HTERT RPE-1 (cell line): ENCODE results near the gene VRK3.
"Not testable (repeated sequence)": the region's sequence is repeated elsewhere in the genome, so short reads cannot be mapped to it uniquely, and the experiment has no call there.

Experiments
- in situ Hi-C: fragments of 300-500 bp; cut with MboI; formaldehyde crosslinking; loops from 4 replicates; pipeline ENCODE4 v1.14.3; 2020; ENCODE audit warnings: low sequenced_read_pairs

VRK3 gene

GRCh38 chr19:49988433-49988832 lies 36.7 kb downstream of the VRK3 start:
- in situ Hi-C loops, result no loop called here

GRCh38 chr19:49988007-49988406 lies 37.2 kb downstream of the VRK3 start:
- in situ Hi-C loops, result no loop called here

GRCh38 chr19:49987159-49987698 lies 37.9 kb downstream of the VRK3 start:
- in situ Hi-C loops, result no loop called here

- in situ Hi-C loops, result no loop called here
These were observed 38.8 kb downstream of the VRK3 start for GRCh38 chr19:49986354-49986753.

GRCh38 chr19:49985871-49986270 lies 39.3 kb downstream of the VRK3 start:
- in situ Hi-C loops, result no loop called here

GRCh38 chr19:49984491-49984890 lies 40.7 kb downstream of the VRK3 start:
- in situ Hi-C loops, result no loop called here

- in situ Hi-C loops, result no loop called here
These were observed 41.4 kb downstream of the VRK3 start for GRCh38 chr19:49983645-49984229.

- in situ Hi-C loops, result no loop called here
These were observed 43.3 kb downstream of the VRK3 start for GRCh38 chr19:49981603-49982593.

GRCh38 chr19:49978324-49978723 lies 46.8 kb downstream of the VRK3 start:
- in situ Hi-C loops, result no loop called here

- in situ Hi-C loops, result no loop called here
These were observed 47.3 kb downstream of the VRK3 start for GRCh38 chr19:49977881-49978280.

- in situ Hi-C loops, result no loop called here
These were observed 48.1 kb downstream of the VRK3 start for GRCh38 chr19:49977076-49977475.

GRCh38 chr19:49976496-49976895 lies 48.7 kb downstream of the VRK3 start:
- in situ Hi-C loops, result no loop called here

GRCh38 chr19:49975051-49975450 lies 50.1 kb downstream of the VRK3 start:
- in situ Hi-C loops, result no loop called here

GRCh38 chr19:49973987-49974386 lies 51.2 kb downstream of the VRK3 start:
- in situ Hi-C loops, result no loop called here

GRCh38 chr19:49972841-49973240 lies 52.3 kb downstream of the VRK3 start:
- in situ Hi-C loops, result no loop called here

GRCh38 chr19:49971991-49972411 lies 53.2 kb downstream of the VRK3 start:
- in situ Hi-C loops, result no loop called here

- in situ Hi-C loops, result not testable (repeated sequence)
These were observed 55.8 kb downstream of the VRK3 start for GRCh38 chr19:49969355-49969754.

GRCh38 chr19:49968279-49968922 lies 56.8 kb downstream of the VRK3 start:
- in situ Hi-C loops, result no loop called here

- in situ Hi-C loops, result not testable (repeated sequence)
These were observed 64.2 kb downstream of the VRK3 start, which contains the start of gene SIGLEC11 for GRCh38 chr19:49960980-49961379. SIGLEC11 (minus strand) TSS chr19:49961172; CDS start chr19:49961081, 91 bp downstream.

- in situ Hi-C loops, result not testable (repeated sequence)
These were observed 65.3 kb downstream of the VRK3 start for GRCh38 chr19:49959892-49960291.

- in situ Hi-C loops, result not testable (repeated sequence)
These were observed 66.6 kb downstream of the VRK3 start for GRCh38 chr19:49958596-49958995.
